ENCODE measurements around the gene SIX3.

The SIX3 gene

GRCh38 chr2:44959855-44960254 is 18.4 kb downstream of the SIX3 start:
- Histone ChIP-seq H3K79me2 (ENCODE audit: insufficient read depth, low read depth) (no peaks in the 10 kb centered on the region), H3K4me2 (no peak overlapping the region), H3K4me3 (IDR thresholded peaks at IDR 0.05; ENCODE audit: insufficient read depth, low read depth, low read length) (no peak overlapping the region), H4K20me1 (ENCODE audit: insufficient read depth) (no peaks in the 10 kb centered on the region), H3K27ac (no peak overlapping the region), H3K9ac (no peak overlapping the region), H3K36me3 (ENCODE audit: insufficient read depth) (no peaks in the 10 kb centered on the region), H3K4me1 (ENCODE audit: low read depth, poor library complexity, severe bottlenecking) (peaks cover 8% of the 10 kb centered on the region), H3K27me3 (ENCODE audit: insufficient read depth, low read depth) (no peaks in the 10 kb centered on the region), H2AFZ (ENCODE audit: low read depth) (no peak overlapping the region)
- TF ChIP-seq, protein P1, sequence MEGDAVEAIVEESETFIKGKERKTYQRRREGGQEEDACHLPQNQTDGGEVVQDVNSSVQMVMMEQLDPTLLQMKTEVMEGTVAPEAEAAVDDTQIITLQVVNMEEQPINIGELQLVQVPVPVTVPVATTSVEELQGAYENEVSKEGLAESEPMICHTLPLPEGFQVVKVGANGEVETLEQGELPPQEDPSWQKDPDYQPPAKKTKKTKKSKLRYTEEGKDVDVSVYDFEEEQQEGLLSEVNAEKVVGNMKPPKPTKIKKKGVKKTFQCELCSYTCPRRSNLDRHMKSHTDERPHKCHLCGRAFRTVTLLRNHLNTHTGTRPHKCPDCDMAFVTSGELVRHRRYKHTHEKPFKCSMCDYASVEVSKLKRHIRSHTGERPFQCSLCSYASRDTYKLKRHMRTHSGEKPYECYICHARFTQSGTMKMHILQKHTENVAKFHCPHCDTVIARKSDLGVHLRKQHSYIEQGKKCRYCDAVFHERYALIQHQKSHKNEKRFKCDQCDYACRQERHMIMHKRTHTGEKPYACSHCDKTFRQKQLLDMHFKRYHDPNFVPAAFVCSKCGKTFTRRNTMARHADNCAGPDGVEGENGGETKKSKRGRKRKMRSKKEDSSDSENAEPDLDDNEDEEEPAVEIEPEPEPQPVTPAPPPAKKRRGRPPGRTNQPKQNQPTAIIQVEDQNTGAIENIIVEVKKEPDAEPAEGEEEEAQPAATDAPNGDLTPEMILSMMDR (conservative IDR thresholded peaks at IDR 0.05; ENCODE audit: low read depth, low read length) = no peak

DNA sequence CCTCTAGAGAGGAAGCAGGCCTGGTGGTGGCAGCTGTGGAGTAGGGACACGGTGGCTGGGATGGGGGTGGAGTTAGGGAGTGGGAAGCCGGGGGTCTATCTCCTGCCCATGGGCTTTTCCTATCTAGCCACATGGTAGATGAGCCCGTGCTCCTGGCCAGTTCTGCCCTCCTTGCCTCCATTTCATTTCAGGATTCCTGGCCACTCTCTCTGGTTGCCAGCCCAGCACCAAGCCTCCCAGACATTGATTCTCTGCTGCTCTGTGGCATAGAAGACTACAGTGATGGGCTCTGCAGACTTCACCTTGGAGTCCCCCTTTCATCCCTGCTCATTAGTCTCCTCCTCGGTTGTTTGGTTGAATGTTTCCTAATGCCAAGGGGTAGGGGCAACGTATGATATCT is 19.4 kb downstream of the SIX3 start:
- no peak overlapping the region for H3K4me3 ChIP-seq (IDR thresholded peaks at IDR 0.05; ENCODE audit: insufficient read depth, low read depth, low read length)
- no peak overlapping the region for H2AFZ ChIP-seq (ENCODE audit: low read depth)
- H3K27ac ChIP-seq = no peak overlapping the region
- H3K36me3 ChIP-seq (ENCODE audit: insufficient read depth) = no peaks in the 10 kb centered on the region
- TF ChIP-seq, protein P1 (conservative IDR thresholded peaks at IDR 0.05; ENCODE audit: low read depth, low read length) = no peak
- H3K9ac ChIP-seq = no peak overlapping the region
- no peaks in the 10 kb centered on the region for H4K20me1 ChIP-seq (ENCODE audit: insufficient read depth)
- H3K27me3 ChIP-seq (ENCODE audit: insufficient read depth, low read depth) = no peaks in the 10 kb centered on the region
- H3K4me2 ChIP-seq = no peak overlapping the region
- no peaks in the 10 kb centered on the region for H3K79me2 ChIP-seq (ENCODE audit: insufficient read depth, low read depth)
- H3K4me1 ChIP-seq (ENCODE audit: low read depth, poor library complexity, severe bottlenecking) = peaks cover 2% of the 10 kb centered on the region

GRCh38 chr2:44962176-44962695 is 20.7 kb downstream of the SIX3 start:
- Histone ChIP-seq H3K27ac (no peak overlapping the region), H3K4me3 (IDR thresholded peaks at IDR 0.05; ENCODE audit: insufficient read depth, low read depth, low read length) (no peak overlapping the region), H3K79me2 (ENCODE audit: insufficient read depth, low read depth) (no peaks in the 10 kb centered on the region), H4K20me1 (ENCODE audit: insufficient read depth) (no peaks in the 10 kb centered on the region), H3K27me3 (ENCODE audit: insufficient read depth, low read depth) (no peaks in the 10 kb centered on the region), H3K9ac (no peak overlapping the region), H2AFZ (ENCODE audit: low read depth) (no peak overlapping the region), H3K36me3 (ENCODE audit: insufficient read depth) (no peaks in the 10 kb centered on the region), H3K4me1 (ENCODE audit: low read depth, poor library complexity, severe bottlenecking) (no peaks in the 10 kb centered on the region), H3K4me2 (no peak overlapping the region)
- TF ChIP-seq, protein P1 (conservative IDR thresholded peaks at IDR 0.05; ENCODE audit: low read depth, low read length) = no peak

- Histone ChIP-seq H3K27ac (no peak overlapping the region), H3K27me3 (ENCODE audit: insufficient read depth, low read depth) (no peaks in the 10 kb centered on the region), H3K4me2 (no peak overlapping the region), H3K4me3 (IDR thresholded peaks at IDR 0.05; ENCODE audit: insufficient read depth, low read depth, low read length) (no peak overlapping the region), H3K4me1 (ENCODE audit: low read depth, poor library complexity, severe bottlenecking) (no peaks in the 10 kb centered on the region), H3K36me3 (ENCODE audit: insufficient read depth) (no peaks in the 10 kb centered on the region), H4K20me1 (ENCODE audit: insufficient read depth) (no peaks in the 10 kb centered on the region), H3K9ac (no peak overlapping the region), H3K79me2 (ENCODE audit: insufficient read depth, low read depth) (no peaks in the 10 kb centered on the region), H2AFZ (ENCODE audit: low read depth) (no peak overlapping the region)
- TF ChIP-seq, protein P1 (conservative IDR thresholded peaks at IDR 0.05; ENCODE audit: low read depth, low read length) = no peak
Observed at GRCh38 chr2:44964752-44965236, 23.3 kb downstream of the SIX3 start.

Measured in KMS-11 (cell line).